A549 (cell line): Measurements from ENCODE around the gene AP3S2. TPM values are rescaled to one million over a fixed set of nuclear protein-coding genes. Genes with fewer than 3 reads are reported as not detected.

Experiments used
- ATAC-seq, 2 experiments: fragments of 200-7000 bp in 1 of 2; fragments of >200 bp in 1 of 2; cut with Nextera tagmentation in 1 of 2; cut with Tn5 transposase in 1 of 2; 3 replicates each; pipeline versions ENCODE4 v1.8.0 to v1.9.1; 2018 to 2020; ENCODE audit warnings: mild to moderate bottlenecking in 1 of 2, moderate library complexity in 1 of 2
- CTCF ChIA-PET: fragments of 300-600 bp; sonication (Branson Sonifier 250); formaldehyde crosslinking; extraction: SDS; loops from one replicate; lab custom pipeline; 2021; ENCODE audit warnings: antibody characterized with exemption, inconsistent platforms; lab: Yijun Ruan, JAX
- POLR2A ChIA-PET: fragments of 350-600 bp; formaldehyde crosslinking; extraction: SDS; loops from one replicate; lab custom pipeline; 2021; ENCODE audit warnings: antibody characterized with exemption, inconsistent platforms; lab: Yijun Ruan, JAX
- DNase-seq, 2 experiments: peaks; one replicate each; pipeline versions ENCODE4 v3.0.0 to v3.0.0-alpha.2; 2011 to 2016; ENCODE audit warnings: low read depth in 1 of 2, low spot score in 1 of 2
- FAIRE-seq: peaks from 2 replicates; lab custom pipeline; 2011; peaks lifted over from hg19 to GRCh38; lab: Jason Lieb, UNC
- H3K27ac ChIP-seq, 2 experiments: fragments of >200 bp; sonication (Bioruptor Twin); formaldehyde crosslinking; 3 replicates each; pipeline ENCODE4 v1.5.1; 2016 to 2017
- H3K4me1 ChIP-seq: fragments of >200 bp; sonication (Bioruptor Twin); formaldehyde crosslinking; 3 replicates; pipeline ENCODE4 v1.6.1; 2016
- H3K4me2 ChIP-seq: fragments of >200 bp; sonication (Bioruptor Twin); formaldehyde crosslinking; 3 replicates; pipeline ENCODE4 v1.6.1; 2016
- H3K4me3 ChIP-seq: fragments of >200 bp; sonication (Bioruptor Twin); formaldehyde crosslinking; 3 replicates; pipeline ENCODE4 v1.5.1; 2016
- H3K9me3 ChIP-seq: fragments of >200 bp; sonication (Bioruptor Twin); formaldehyde crosslinking; 3 replicates; pipeline ENCODE4 v1.6.1; 2016
- CBX2 ChIP-seq: fragments of 200-600 bp; sonication (generic); IDR thresholded peaks from 2 replicates; pipeline ENCODE4 v1.6.1; 2016; ENCODE audit warnings: low read depth, mild to moderate bottlenecking, borderline replicate concordance
- CBX8 ChIP-seq: fragments of 200-600 bp; sonication (generic); IDR thresholded peaks from 2 replicates; pipeline ENCODE4 v1.6.1; 2016
- CEBPB ChIP-seq, 2 experiments: fragments of >200 bp in 1 of 2; sonication (Bioruptor Twin) in 1 of 2; formaldehyde crosslinking in 1 of 2; IDR thresholded peaks; 2 replicates each; pipeline ENCODE4 v1.6.1; 2012 to 2016
- CHD2 ChIP-seq: fragments of 150-350 bp; IDR thresholded peaks from 2 replicates; pipeline ENCODE4 v1.6.1; 2014; ENCODE audit warnings: low read length; ENCODE audit not compliant: partially characterized antibody
- CHD4 ChIP-seq: fragments of 200-600 bp; sonication (generic); IDR thresholded peaks from 2 replicates; pipeline ENCODE4 v1.6.1; 2016; ENCODE audit warnings: antibody characterized with exemption, mild to moderate bottlenecking, borderline replicate concordance
- EHF ChIP-seq: fragments of 250-450 bp; sonication (Bioruptor Pico); IDR thresholded peaks from 2 replicates; pipeline ENCODE4 v1.5.0; 2020; ENCODE audit warnings: mild to moderate bottlenecking
- FOSB ChIP-seq: fragments of 250-450 bp; sonication (Bioruptor Pico); IDR thresholded peaks from 2 replicates; pipeline ENCODE4 v1.5.0; 2020; ENCODE audit warnings: mild to moderate bottlenecking, moderate library complexity
- FOXS1 ChIP-seq: fragments of 250-450 bp; sonication (Bioruptor Pico); IDR thresholded peaks from 2 replicates; pipeline ENCODE4 v1.5.0; 2020; ENCODE audit warnings: mild to moderate bottlenecking, moderate library complexity
- HDAC2 ChIP-seq: fragments of 200-600 bp; sonication (generic); IDR thresholded peaks from 2 replicates; pipeline ENCODE4 v1.6.1; 2016
- HOXA7 ChIP-seq: fragments of 250-450 bp; sonication (Bioruptor Pico); IDR thresholded peaks from 2 replicates; pipeline ENCODE4 v1.5.0; 2020; ENCODE audit warnings: mild to moderate bottlenecking, moderate library complexity
- JUNB ChIP-seq: fragments of >200 bp; sonication (Bioruptor Twin); formaldehyde crosslinking; IDR thresholded peaks from 2 replicates; pipeline ENCODE4 v1.6.1; 2016
- MAFK ChIP-seq: fragments of 450-650 bp; IDR thresholded peaks from 2 replicates; pipeline ENCODE4 v1.6.1; 2014; ENCODE audit not compliant: partially characterized antibody
- MYC ChIP-seq: IDR thresholded peaks from 2 replicates; pipeline ENCODE4 v1.6.1; 2012; ENCODE audit warnings: mild to moderate bottlenecking, inconsistent platforms, low read length, improper control_type of control experiment, borderline replicate concordance
- NFE2L2 ChIP-seq: fragments of 150-350 bp; conservative IDR thresholded peaks from 2 replicates; pipeline ENCODE4 v1.6.1; 2014; ENCODE audit warnings: low read length
- PHF8 ChIP-seq: fragments of 200-600 bp; sonication (generic); IDR thresholded peaks from 2 replicates; pipeline ENCODE4 v1.6.1; 2016; ENCODE audit warnings: low read depth, mild to moderate bottlenecking, antibody characterized with exemption, moderate library complexity, borderline replicate concordance
- RARB ChIP-seq: fragments of 250-450 bp; sonication (Bioruptor Pico); IDR thresholded peaks from 2 replicates; pipeline ENCODE4 v1.8.0; 2021; ENCODE audit warnings: mild to moderate bottlenecking, moderate library complexity
- RCOR1 ChIP-seq: fragments of 150-350 bp; IDR thresholded peaks from 2 replicates; pipeline ENCODE4 v1.6.1; 2014; ENCODE audit warnings: antibody characterized with exemption, low read length, low read depth
- RFX5 ChIP-seq: fragments of 450-650 bp; IDR thresholded peaks from 2 replicates; pipeline ENCODE4 v1.7.1; 2014; ENCODE audit warnings: antibody characterized with exemption, mild to moderate bottlenecking, moderate library complexity
- RNF2 ChIP-seq: fragments of 200-600 bp; sonication (generic); IDR thresholded peaks from 2 replicates; pipeline ENCODE4 v1.6.1; 2016; ENCODE audit warnings: low read depth, mild to moderate bottlenecking, antibody characterized with exemption, moderate library complexity, borderline replicate concordance
- SMC3 ChIP-seq: fragments of >200 bp; sonication (Bioruptor Twin); formaldehyde crosslinking; IDR thresholded peaks from 3 replicates; pipeline ENCODE4 v1.6.1; 2018; ENCODE audit warnings: inconsistent platforms
- TFCP2L1 ChIP-seq: fragments of 250-450 bp; sonication (Bioruptor Pico); IDR thresholded peaks from 2 replicates; pipeline ENCODE4 v1.5.0; 2021; ENCODE audit warnings: mild to moderate bottlenecking
- ZNF302 ChIP-seq: fragments of 250-450 bp; sonication (Bioruptor Pico); IDR thresholded peaks from 2 replicates; pipeline ENCODE4 v1.9.0; 2021; ENCODE audit warnings: inconsistent platforms, mild to moderate bottlenecking, moderate library complexity
- WGBS: methylation state at CpG from one replicate; pipeline ENCODE4 v1.1.6; 2017; ENCODE audit errors: missing lambda C conversion rate; 5-methylcytosine and 5-hydroxymethylcytosine counted together
- polyA plus RNA-seq, 4 experiments: library from polyadenylated mRNA; depleted of rRNA in 3 of 4; stranded (reverse); fragments of >200 nt; fragmentation: RNase III in 1 of 4; extraction: RNeasy Plus Mini Kit Qiagen cat#74134 plus additional on column Dnase treatment in 1 of 4; gene quantifications; 2 replicates in 3 of 4; 3 replicates in 1 of 4; pipeline ENCODE4 v1.2.3, GENCODE V29; 2011 to 2017
- TF ChIP-seq, protein P1 (sequence below): IDR thresholded peaks from 2 replicates; pipeline ENCODE4 v1.6.1; 2012
- TF ChIP-seq, protein P2 (sequence below): fragments of >200 bp; sonication (Bioruptor Twin); formaldehyde crosslinking; IDR thresholded peaks from 3 replicates; pipeline ENCODE4 v1.5.1; 2016
- TF ChIP-seq, protein P3 (sequence below): fragments of >200 bp; sonication (Bioruptor Twin); formaldehyde crosslinking; IDR thresholded peaks from 2 replicates; pipeline ENCODE4 v1.6.1; 2016
- TF ChIP-seq, protein P4 (sequence below): fragments of 150-350 bp; IDR thresholded peaks from 2 replicates; pipeline ENCODE4 v1.6.1; 2014; ENCODE audit warnings: low read depth, mild to moderate bottlenecking, low read length

AP3S2 gene
- polyA plus RNA-seq, 2 of the 4 experiments (the other 2 are of a cell fraction) = 85.1 to 85.9 TPM

DNA sequence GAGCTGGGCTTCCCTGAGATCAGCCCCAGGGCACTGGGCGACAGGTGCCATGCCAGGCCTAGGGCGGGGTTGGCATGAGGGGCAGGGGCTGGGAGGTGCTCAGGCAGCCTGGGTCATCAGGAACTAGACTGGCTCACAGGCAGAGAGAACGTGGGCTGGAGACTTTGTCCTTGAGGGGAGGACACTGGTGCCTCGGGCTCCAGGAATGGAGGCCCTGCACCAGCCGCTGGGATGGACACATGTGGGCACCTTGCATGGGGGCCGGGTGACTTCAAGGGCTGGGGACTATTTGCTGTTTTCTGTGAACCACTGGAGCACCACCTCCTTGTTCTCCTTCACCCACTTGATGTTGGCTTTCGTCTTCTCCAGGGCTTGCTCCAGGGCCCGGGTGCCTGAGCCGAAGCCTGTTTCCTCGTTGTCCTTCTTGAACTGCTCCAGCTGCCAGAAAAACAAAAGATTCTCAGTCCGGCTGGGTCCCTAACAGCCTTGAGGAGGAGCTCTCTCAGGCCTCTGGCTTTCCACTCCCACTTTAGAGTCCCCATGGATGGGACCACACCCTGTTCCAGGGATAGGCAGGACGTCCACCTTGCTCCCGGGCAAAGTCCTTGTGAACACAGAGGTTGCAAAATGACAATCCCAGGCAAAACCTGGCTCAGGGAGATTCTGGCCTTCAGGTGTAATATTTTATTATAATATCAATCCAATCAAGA is 108.6 kb downstream of the AP3S2 start:
- H3K4me3 ChIP-seq = no peak overlapping the region
- H3K27ac ChIP-seq = peak overlapping the region; percentile 60 to 79; a peak in 5 of 6 replicates
- 65% methylated on average over 12 of the region's 13 CpGs for WGBS
- H3K4me2 ChIP-seq = peak overlapping the region; percentile 56
- DNase-seq (peak; percentile 49 to 65), ATAC-seq (peak; percentile 53 to 67; a peak in 5 of 6 replicates), FAIRE-seq (no peak)
- POLR2A ChIA-PET = no interaction called here
- TF ChIP-seq, protein P1, sequence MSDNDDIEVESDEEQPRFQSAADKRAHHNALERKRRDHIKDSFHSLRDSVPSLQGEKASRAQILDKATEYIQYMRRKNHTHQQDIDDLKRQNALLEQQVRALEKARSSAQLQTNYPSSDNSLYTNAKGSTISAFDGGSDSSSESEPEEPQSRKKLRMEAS = no peak
- TF ChIP-seq CEBPB (IDR thresholded peaks at IDR 0.05) = peak in 1 of 2 experiments; percentile 40; a peak in 1 of 4 replicates
- no peak for TF ChIP-seq CHD4
- no peak for TF ChIP-seq NFE2L2
- no peak for TF ChIP-seq MAFK
- TF ChIP-seq CHD2 = no peak
- peaks cover 22% of the 10 kb centered on the region for H3K9me3 ChIP-seq
- CTCF ChIA-PET = interaction anchor here (2.7 to 3.1 kb wide), 3 partner anchors 12 to 89 kb away, joined by 7 to 19 read pairs (median 18); no protein-coding TSS in a partner anchor
- peaks cover 37% of the 10 kb centered on the region for H3K4me1 ChIP-seq

DNA sequence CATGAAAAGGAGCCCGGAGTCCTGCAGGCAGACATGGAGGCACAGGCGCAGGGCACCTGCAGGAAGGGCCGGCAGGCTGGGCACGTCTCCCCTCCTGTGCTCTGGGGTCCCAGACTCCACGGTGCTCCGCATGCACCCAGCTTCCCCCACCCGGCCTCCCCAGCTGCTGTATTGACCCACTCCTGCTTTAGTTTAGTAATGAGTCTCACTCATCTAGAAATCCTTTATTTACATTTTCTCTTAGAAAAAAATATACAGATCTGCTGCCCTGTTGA is 109.2 kb downstream of the AP3S2 start:
- ATAC-seq (no peak), FAIRE-seq (no peak), DNase-seq (no peak)
- POLR2A ChIA-PET = no interaction called here
- TF ChIP-seq RNF2 (no peak), RARB (no peak), HOXA7 (CRISPR knock-in tag) (no peak), TFCP2L1 (CRISPR knock-in tag) (no peak), JUNB (no peak), RFX5 (no peak), ZNF302 (CRISPR knock-in tag) (no peak), HDAC2 (no peak), CBX8 (no peak), MYC (no peak), EHF (CRISPR knock-in tag) (no peak)
- TF ChIP-seq, protein P2, sequence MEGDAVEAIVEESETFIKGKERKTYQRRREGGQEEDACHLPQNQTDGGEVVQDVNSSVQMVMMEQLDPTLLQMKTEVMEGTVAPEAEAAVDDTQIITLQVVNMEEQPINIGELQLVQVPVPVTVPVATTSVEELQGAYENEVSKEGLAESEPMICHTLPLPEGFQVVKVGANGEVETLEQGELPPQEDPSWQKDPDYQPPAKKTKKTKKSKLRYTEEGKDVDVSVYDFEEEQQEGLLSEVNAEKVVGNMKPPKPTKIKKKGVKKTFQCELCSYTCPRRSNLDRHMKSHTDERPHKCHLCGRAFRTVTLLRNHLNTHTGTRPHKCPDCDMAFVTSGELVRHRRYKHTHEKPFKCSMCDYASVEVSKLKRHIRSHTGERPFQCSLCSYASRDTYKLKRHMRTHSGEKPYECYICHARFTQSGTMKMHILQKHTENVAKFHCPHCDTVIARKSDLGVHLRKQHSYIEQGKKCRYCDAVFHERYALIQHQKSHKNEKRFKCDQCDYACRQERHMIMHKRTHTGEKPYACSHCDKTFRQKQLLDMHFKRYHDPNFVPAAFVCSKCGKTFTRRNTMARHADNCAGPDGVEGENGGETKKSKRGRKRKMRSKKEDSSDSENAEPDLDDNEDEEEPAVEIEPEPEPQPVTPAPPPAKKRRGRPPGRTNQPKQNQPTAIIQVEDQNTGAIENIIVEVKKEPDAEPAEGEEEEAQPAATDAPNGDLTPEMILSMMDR = no peak
- TF ChIP-seq, protein P3, sequence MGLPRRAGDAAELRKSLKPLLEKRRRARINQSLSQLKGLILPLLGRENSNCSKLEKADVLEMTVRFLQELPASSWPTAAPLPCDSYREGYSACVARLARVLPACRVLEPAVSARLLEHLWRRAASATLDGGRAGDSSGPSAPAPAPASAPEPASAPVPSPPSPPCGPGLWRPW = no peak
- peak overlapping the region; percentile 60 to 79; a peak in 4 of 6 replicates for H3K27ac ChIP-seq
- H3K9me3 ChIP-seq = peaks cover 22% of the 10 kb centered on the region
- H3K4me3 ChIP-seq = no peak overlapping the region
- H3K4me1 ChIP-seq = peaks cover 37% of the 10 kb centered on the region
- H3K4me2 ChIP-seq = no peak overlapping the region
- 90% methylated on average over 7 of the region's 7 CpGs for WGBS
- CTCF ChIA-PET = interaction anchor here (1.6 to 3.1 kb wide), 5 partner anchors 11 to 90 kb away, joined by 4 to 19 read pairs (median 18); no protein-coding TSS in a partner anchor

DNA sequence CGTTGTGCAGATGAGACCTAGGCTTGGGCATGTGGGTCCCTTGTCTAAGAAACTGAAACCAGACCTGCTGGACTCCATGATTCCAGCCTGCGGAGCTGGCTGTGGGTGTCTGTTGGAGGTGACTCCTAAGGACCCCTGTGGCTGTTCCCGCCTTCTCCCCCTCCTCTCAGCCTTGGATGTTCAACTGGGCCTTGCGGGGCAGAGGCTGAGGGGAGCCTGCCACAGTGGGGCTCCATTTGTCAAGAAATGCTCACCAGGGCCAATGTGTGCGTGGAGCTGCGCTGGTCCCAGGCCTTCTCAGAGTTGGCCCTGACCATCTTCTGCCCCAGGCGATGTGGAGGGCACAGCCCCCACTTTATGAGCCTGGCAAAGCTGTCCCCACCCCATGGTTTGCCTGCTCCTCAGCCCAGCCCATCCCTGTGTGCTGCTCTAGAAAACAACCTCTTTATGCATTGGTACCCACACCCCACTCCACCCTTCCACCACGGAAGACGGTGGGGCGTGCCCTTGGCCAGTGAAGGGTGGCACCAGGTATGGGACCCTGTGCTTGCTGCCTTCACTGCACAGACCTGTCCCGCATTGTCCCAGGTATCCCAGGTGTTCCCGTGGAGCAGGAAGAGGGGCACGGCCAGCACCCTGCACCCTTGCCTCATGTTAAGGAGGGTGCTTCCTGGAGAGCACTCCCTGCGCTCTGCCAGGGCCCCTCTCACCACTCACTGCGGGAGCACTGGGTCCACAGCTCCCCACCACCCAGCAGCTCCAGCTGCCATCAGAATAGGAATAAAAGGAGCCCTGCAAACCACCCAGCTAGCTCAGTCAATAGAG is 109.7 kb downstream of the AP3S2 start:
- DNase-seq (no peak), ATAC-seq (peak in 1 of 2 experiments; percentile 12; a peak in 3 of 6 replicates), FAIRE-seq (no peak)
- Histone ChIP-seq H3K9me3 (peaks cover 22% of the 10 kb centered on the region), H3K27ac (peak overlapping the region; percentile 60 to 79; a peak in 4 of 6 replicates), H3K4me2 (no peak overlapping the region), H3K4me3 (no peak overlapping the region), H3K4me1 (peaks cover 37% of the 10 kb centered on the region)
- POLR2A ChIA-PET = no interaction called here
- TF ChIP-seq FOXS1 (CRISPR knock-in tag) (no peak), FOSB (CRISPR knock-in tag) (no peak), PHF8 (no peak), HDAC2 (no peak), CBX2 (no peak), JUNB (no peak), RCOR1 (no peak), MAFK (no peak), CBX8 (no peak), SMC3 (no peak)
- TF ChIP-seq, protein P4, sequence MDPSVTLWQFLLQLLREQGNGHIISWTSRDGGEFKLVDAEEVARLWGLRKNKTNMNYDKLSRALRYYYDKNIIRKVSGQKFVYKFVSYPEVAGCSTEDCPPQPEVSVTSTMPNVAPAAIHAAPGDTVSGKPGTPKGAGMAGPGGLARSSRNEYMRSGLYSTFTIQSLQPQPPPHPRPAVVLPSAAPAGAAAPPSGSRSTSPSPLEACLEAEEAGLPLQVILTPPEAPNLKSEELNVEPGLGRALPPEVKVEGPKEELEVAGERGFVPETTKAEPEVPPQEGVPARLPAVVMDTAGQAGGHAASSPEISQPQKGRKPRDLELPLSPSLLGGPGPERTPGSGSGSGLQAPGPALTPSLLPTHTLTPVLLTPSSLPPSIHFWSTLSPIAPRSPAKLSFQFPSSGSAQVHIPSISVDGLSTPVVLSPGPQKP = no peak
- WGBS = 92% methylated on average over 15 of the region's 15 CpGs
- CTCF ChIA-PET = interaction anchor here (1.4 to 3.1 kb wide), 8 partner anchors 9 to 90 kb away, joined by 4 to 19 read pairs (median 6); partner anchors contain the start of gene MESP1
